Cardiac muscle cell (in vitro differentiated cells and primary cell): ENCODE results near the gene RAB3C. TPM values are rescaled to one million over a fixed set of nuclear protein-coding genes. Genes with fewer than 3 reads are reported as not detected.
"Not testable (repeated sequence)": the region's sequence is repeated elsewhere in the genome, so short reads cannot be mapped to it uniquely, and the experiment has no call there.

ENCODE experiments used
- DNase-seq, 2 donors: peaks; one replicate each; pipeline versions ENCODE4 v3.0.0 to v3.0.0-alpha.2; 2010 to 2017; ENCODE audit warnings: low read depth in 1 of 2, low spot score in 1 of 2
- H3K27ac ChIP-seq: fragments of 200-600 bp; sonication (generic); 2 replicates; pipeline ENCODE4 v1.5.1; 2016
- H3K27me3 ChIP-seq: fragments of 200-600 bp; sonication (generic); 2 replicates; pipeline ENCODE4 v1.6.0; 2016; ENCODE audit warnings: control low read depth
- H3K36me3 ChIP-seq: fragments of 200-600 bp; sonication (generic); 2 replicates; pipeline ENCODE4 v1.5.1; 2016; ENCODE audit warnings: control low read depth
- H3K4me1 ChIP-seq: fragments of 200-600 bp; sonication (generic); 2 replicates; pipeline ENCODE4 v1.8.1; 2017; ENCODE audit warnings: low read depth, mild to moderate bottlenecking, mixed run types
- H3K4me3 ChIP-seq: fragments of 200-600 bp; sonication (generic); 2 replicates; pipeline ENCODE4 v1.5.1; 2016; ENCODE audit warnings: mild to moderate bottlenecking
- H3K9me3 ChIP-seq: fragments of 200-600 bp; sonication (generic); 2 replicates; pipeline ENCODE4 v1.5.1; 2017; ENCODE audit warnings: low read depth, mild to moderate bottlenecking, control low read depth
- polyA plus RNA-seq: library from polyadenylated mRNA; unstranded; fragments of >200 nt; fragmentation: Nextera tagmentation; extraction: Ambion mirVana; gene quantifications from 2 replicates; pipeline ENCODE4 v1.2.1, GENCODE V29; 2016
- total RNA-seq: library from RNA; depleted of rRNA; stranded (reverse); fragments of >200 nt; gene quantifications from 2 replicates; pipeline ENCODE4 v1.2.3, GENCODE V29; 2016
- TF ChIP-seq, protein P1 (sequence below): IDR thresholded peaks from 2 replicates; pipeline ENCODE4 v1.5.1; 2012; ENCODE audit warnings: low read depth, mild to moderate bottlenecking, low read length

Gene RAB3C
- total and polyA plus RNA-seq, 2 experiments from 2014 or later, result 0.69 to 1.1 TPM

DNA sequence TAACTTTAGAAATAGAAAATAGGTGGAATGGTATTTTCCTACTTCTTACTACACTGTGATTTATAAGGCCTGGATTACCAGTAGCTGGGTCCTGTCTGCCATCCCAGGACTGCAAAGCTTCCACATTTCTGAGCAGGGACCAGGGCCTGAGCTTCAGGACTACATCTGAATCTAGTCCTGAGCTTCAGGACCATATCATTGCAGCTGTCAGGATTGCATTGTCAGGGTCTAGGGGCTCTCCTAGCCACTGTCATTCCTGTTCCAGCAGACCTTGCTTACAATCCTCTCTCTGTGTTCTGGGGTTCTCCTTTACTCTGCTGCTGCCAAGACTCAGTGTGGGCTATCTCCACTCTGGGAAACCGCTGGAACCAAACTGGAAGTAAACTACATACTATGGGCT lies 16.3 kb downstream of the RAB3C start:
- no peak for DNase-seq
- no peak overlapping the region for H3K27ac ChIP-seq
- no peaks in the 10 kb centered on the region for H3K36me3 ChIP-seq
- H3K27me3 ChIP-seq, result no peaks in the 10 kb centered on the region
- no peaks in the 10 kb centered on the region for H3K9me3 ChIP-seq
- H3K4me1 ChIP-seq, result no peaks in the 10 kb centered on the region
- TF ChIP-seq, protein P1, sequence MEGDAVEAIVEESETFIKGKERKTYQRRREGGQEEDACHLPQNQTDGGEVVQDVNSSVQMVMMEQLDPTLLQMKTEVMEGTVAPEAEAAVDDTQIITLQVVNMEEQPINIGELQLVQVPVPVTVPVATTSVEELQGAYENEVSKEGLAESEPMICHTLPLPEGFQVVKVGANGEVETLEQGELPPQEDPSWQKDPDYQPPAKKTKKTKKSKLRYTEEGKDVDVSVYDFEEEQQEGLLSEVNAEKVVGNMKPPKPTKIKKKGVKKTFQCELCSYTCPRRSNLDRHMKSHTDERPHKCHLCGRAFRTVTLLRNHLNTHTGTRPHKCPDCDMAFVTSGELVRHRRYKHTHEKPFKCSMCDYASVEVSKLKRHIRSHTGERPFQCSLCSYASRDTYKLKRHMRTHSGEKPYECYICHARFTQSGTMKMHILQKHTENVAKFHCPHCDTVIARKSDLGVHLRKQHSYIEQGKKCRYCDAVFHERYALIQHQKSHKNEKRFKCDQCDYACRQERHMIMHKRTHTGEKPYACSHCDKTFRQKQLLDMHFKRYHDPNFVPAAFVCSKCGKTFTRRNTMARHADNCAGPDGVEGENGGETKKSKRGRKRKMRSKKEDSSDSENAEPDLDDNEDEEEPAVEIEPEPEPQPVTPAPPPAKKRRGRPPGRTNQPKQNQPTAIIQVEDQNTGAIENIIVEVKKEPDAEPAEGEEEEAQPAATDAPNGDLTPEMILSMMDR, result no peak
- no peak overlapping the region for H3K4me3 ChIP-seq

DNA sequence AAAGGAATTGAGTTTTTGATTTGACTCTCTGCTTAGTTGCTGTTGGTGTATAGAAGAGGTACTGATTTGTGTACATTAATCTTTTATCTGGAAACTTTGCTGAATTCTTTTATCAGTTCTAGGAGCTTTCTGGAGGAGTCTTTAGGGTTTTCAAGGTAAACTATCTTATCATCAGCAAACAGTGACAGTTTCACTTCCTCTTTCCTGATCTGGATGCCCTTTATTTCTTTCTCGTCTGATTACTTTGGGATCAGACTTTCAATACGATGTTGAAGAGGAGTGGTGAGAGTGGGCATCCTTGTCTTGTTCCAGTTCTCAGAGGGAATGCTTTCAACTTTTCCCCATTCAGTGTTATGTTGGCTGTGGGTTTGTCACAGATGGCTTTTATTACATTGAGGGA lies 17.7 kb downstream of the RAB3C start:
- DNase-seq, H3K4me1 ChIP-seq, H3K27ac ChIP-seq, H3K36me3 ChIP-seq, H3K9me3 ChIP-seq, H3K4me3 ChIP-seq, H3K27me3 ChIP-seq: not testable (repeated sequence)

DNA sequence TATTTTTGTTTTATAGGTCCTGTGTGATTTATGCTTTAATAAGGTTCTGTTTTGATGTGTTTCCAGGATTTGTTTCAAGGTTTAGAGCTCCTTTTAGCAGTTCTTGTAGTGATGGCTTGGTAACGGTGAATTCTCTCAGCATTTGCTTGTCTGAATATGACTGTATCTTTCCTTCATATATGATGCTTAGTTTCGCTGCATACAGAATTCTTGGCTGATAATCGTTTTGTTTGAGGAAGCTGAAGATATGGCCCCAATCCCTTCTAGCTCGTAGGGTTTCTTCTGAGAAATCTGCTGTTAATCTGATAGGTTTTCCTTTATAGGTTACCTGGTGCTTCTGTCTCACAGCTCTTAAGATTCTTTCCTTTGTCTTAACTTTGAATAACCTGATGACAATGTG lies 20.0 kb downstream of the RAB3C start:
- H3K4me1 ChIP-seq, H3K36me3 ChIP-seq, H3K27ac ChIP-seq, H3K27me3 ChIP-seq, H3K4me3 ChIP-seq, H3K9me3 ChIP-seq, DNase-seq: not testable (repeated sequence)

DNA sequence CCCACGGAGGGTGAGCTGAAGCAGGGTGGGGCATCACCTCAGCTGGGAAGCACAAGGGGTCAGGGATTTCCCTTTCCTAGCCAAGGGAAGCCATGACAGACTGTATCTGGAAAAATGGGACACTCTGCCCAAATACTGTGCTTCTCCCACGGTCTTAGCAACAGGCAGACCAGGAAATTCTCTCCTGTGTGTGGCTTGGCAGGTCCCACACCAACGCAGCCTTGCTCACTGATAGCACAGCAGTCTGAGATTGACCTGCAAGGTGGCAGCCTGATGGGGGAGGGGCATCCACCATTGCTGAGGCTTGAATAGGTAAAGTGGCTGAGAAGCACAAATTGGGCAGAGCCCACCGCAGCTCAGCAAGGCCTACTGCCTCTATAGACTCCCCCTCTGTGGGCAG lies 23.2 kb downstream of the RAB3C start:
- no peaks in the 10 kb centered on the region for H3K9me3 ChIP-seq
- H3K36me3 ChIP-seq, result no peaks in the 10 kb centered on the region
- no peak overlapping the region for H3K4me3 ChIP-seq
- no peaks in the 10 kb centered on the region for H3K4me1 ChIP-seq
- no peak for DNase-seq
- TF ChIP-seq, protein P1, result no peak
- H3K27me3 ChIP-seq, result no peaks in the 10 kb centered on the region
- H3K27ac ChIP-seq, result no peak overlapping the region

DNA sequence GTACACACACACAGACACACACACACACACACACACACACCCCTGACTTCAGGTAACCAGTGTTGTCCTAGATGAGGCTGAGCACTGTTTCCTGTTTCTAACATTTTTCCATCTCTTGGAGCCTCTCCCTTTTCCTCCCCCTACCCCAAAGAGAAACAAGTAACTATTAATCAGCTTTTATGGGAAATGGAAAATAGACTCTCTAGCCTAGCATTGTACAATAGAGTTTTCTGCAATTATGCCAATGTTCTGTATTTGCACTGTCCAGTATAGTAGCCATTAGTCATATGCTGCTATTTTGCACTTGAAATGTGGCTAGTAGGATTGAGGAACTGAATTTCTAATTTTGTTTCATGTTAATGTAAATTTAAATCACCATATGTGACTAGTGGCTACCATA lies 33.1 kb downstream of the RAB3C start:
- Histone ChIP-seq H3K4me3 (no peak overlapping the region), H3K4me1 (no peaks in the 10 kb centered on the region), H3K27ac (no peak overlapping the region), H3K27me3 (no peaks in the 10 kb centered on the region), H3K9me3 (no peaks in the 10 kb centered on the region), H3K36me3 (no peaks in the 10 kb centered on the region)
- no peak for DNase-seq
- TF ChIP-seq, protein P1, result no peak

DNA sequence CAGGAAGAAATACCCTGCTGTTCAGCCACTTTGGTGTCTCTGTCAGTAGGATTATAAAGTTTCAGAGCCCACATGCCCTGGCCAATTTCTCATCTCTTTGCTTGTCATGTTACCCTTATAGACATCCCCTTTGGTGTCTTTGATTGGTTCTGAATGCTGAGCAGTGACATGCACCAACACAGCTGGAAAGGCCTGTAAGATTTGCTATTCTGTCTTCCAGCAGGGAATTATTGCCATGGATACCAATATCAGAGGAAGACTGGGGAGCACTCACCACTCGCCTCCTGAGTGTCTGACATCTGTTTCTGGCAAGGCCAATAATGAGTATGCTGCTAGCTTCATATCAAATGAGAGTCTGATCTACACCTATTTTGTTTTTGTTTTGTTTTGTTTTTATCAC lies 34.4 kb downstream of the RAB3C start:
- Histone ChIP-seq H3K36me3 (no peaks in the 10 kb centered on the region), H3K4me1 (no peaks in the 10 kb centered on the region), H3K4me3 (no peak overlapping the region), H3K9me3 (no peaks in the 10 kb centered on the region), H3K27me3 (no peaks in the 10 kb centered on the region), H3K27ac (no peak overlapping the region)
- no peak for DNase-seq
- TF ChIP-seq, protein P1, result no peak

DNA sequence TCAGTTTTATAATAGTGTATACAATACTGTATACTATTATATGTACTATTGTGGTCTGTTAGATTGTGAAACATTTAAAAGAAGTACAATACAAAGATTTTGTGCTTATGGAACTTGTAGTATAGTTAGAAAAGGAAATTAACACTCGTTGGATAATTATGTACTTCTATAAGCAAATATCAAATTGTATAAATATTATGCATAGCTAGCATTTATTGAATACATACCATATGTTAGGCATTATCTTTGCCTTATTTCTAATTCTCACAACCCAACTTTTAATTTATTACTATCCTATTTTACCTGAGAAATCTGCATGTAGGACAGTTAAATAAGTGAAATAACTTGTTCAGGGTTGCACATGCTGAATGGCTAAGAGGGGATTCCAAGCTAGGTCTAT lies 37.5 kb downstream of the RAB3C start:
- TF ChIP-seq, protein P1, result no peak
- DNase-seq, result no peak
- H3K27ac ChIP-seq, result no peak overlapping the region
- H3K27me3 ChIP-seq, result no peaks in the 10 kb centered on the region
- no peaks in the 10 kb centered on the region for H3K4me1 ChIP-seq
- no peaks in the 10 kb centered on the region for H3K9me3 ChIP-seq
- H3K4me3 ChIP-seq, result no peak overlapping the region
- H3K36me3 ChIP-seq, result no peaks in the 10 kb centered on the region
